ENCODE measurements around the gene CDH6.

The CDH6 gene

DNA sequence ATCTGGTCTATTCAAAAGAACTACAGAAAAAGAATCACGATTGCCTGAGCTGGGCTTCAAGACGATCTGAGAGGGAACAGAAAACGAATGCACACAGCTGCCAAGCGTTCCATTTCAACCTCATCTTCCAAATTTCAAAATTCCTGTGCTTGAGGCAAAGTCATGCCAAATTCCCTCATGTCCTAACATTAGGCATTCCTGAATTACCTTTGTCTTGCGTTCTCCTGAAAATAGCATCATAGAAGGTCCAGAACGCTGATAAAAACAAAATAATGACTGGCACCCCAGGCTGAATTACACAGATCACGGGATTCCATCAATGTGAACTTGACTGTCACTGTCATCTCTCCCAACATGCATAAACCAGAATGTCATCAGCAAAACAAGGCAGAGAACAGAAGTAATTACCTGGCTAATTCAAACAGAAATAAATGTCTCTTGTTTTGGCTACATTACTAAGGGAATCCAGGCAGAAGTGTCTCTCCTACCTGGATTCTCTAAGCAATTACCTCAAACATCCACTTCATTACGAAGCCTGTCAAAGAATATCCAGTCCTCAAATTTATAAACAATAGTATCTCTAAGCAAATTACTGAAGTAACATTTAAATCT lies 12.0 kb upstream of the CDH6 start:
- TF ChIP-seq, protein P1, sequence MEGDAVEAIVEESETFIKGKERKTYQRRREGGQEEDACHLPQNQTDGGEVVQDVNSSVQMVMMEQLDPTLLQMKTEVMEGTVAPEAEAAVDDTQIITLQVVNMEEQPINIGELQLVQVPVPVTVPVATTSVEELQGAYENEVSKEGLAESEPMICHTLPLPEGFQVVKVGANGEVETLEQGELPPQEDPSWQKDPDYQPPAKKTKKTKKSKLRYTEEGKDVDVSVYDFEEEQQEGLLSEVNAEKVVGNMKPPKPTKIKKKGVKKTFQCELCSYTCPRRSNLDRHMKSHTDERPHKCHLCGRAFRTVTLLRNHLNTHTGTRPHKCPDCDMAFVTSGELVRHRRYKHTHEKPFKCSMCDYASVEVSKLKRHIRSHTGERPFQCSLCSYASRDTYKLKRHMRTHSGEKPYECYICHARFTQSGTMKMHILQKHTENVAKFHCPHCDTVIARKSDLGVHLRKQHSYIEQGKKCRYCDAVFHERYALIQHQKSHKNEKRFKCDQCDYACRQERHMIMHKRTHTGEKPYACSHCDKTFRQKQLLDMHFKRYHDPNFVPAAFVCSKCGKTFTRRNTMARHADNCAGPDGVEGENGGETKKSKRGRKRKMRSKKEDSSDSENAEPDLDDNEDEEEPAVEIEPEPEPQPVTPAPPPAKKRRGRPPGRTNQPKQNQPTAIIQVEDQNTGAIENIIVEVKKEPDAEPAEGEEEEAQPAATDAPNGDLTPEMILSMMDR (IDR thresholded peaks at IDR 0.05; ENCODE audit: borderline replicate concordance, control extremely low read depth, extremely low read depth, insufficient read depth, missing control alignments): no peak
- no peak for DNase-seq (ENCODE audit: low spot score)
- in situ Hi-C loops (cut with MboI; ENCODE audit: low sequenced_read_pairs, unreplicated experiment): no loop called here

DNA sequence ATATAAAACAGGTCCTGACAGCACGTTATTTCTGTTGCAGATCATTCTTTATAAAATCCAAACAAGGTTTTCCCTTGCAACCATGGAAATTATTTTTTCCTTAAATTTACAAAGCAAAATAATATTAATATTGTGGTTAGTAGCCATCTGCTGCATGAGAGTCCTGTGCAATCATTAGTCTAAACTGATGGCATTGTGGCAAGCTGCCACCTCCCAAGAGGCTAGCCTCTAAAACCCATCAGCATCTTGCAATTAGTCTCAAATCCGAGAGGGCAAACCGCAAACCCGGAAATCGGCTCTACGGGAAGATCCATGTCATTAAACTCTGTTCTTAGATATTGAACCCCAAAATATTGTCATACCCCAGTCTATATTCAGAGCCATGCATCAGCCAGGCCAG lies 11.3 kb upstream of the CDH6 start:
- in situ Hi-C loops (cut with MboI; ENCODE audit: low sequenced_read_pairs, unreplicated experiment): no loop called here
- TF ChIP-seq, protein P1 (IDR thresholded peaks at IDR 0.05; ENCODE audit: borderline replicate concordance, control extremely low read depth, extremely low read depth, insufficient read depth, missing control alignments): no peak
- no peak for DNase-seq (ENCODE audit: low spot score)

DNA sequence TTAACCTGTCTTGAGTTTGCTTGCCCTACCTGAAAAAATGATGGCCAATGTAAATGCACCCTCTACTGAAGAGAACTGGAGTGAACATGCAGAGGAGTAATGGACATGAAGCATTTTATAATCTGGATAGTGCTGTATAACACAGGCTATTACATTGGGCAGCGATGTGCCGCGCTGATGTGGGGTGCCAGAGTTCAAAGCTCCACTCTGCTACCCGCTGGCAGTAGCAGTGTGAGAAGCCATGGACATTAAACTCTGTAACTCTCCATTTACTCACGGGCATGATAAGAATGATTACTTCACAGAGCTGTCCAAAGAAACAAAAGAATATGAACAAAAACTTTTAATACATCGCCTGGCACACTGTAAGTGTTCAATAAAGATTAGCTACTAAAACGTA lies 7.5 kb upstream of the CDH6 start:
- TF ChIP-seq, protein P1 (IDR thresholded peaks at IDR 0.05; ENCODE audit: borderline replicate concordance, control extremely low read depth, extremely low read depth, insufficient read depth, missing control alignments): no peak
- no peak for DNase-seq (ENCODE audit: low spot score)
- in situ Hi-C loops (cut with MboI; ENCODE audit: low sequenced_read_pairs, unreplicated experiment): no loop called here

DNA sequence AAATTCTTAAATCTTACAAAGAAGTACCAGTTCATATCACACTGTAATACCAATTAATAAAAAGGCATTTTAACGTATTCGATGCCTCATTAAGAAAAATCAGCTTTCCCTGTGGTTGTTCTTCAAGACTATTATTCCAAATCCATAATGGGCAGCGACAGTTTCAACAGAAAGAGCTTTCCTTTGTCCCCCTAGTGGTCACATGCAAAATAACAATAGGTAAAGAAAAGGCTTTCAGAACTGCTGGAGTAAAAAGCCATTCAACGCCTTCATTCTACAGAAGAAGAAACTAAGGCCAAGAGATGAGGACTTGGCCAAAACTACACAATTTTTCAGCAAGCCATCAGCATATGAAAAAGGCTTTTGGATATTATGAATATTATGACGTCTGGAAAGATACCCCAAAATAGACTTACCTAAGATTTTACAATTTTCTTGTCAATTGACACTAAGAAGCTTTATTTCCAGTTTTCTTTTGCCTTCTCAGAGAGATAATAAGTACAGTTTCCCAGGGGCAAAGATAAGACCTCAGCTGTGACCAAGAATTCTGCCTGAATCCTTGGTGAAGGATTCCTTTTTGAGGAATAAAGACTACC lies 6.7 kb upstream of the CDH6 start:
- TF ChIP-seq, protein P1 (IDR thresholded peaks at IDR 0.05; ENCODE audit: borderline replicate concordance, control extremely low read depth, extremely low read depth, insufficient read depth, missing control alignments): peak; percentile 65
- in situ Hi-C loops (cut with MboI; ENCODE audit: low sequenced_read_pairs, unreplicated experiment): no loop called here
- peak; percentile 36 for DNase-seq (ENCODE audit: low spot score)

DNA sequence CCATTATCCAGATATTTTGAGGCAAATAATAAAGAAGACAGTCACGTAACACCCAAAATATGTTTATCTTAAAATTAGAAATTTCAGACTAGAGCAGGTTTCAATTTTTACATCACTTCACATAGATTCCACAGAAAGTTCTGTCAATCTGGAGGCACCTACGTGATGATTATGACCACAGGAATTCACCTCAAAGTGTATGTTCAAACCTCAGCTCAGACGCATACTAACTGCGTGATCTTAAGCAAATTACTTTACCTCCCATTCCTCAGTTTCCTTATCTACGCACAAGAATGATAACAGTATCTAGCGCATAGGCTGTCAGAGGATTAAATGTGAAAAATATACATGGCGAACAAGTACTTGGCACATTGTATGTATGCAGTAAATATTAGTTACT lies 5.9 kb upstream of the CDH6 start:
- TF ChIP-seq, protein P1 (IDR thresholded peaks at IDR 0.05; ENCODE audit: borderline replicate concordance, control extremely low read depth, extremely low read depth, insufficient read depth, missing control alignments): no peak
- in situ Hi-C loops (cut with MboI; ENCODE audit: low sequenced_read_pairs, unreplicated experiment): no loop called here
- DNase-seq (ENCODE audit: low spot score): no peak

DNA sequence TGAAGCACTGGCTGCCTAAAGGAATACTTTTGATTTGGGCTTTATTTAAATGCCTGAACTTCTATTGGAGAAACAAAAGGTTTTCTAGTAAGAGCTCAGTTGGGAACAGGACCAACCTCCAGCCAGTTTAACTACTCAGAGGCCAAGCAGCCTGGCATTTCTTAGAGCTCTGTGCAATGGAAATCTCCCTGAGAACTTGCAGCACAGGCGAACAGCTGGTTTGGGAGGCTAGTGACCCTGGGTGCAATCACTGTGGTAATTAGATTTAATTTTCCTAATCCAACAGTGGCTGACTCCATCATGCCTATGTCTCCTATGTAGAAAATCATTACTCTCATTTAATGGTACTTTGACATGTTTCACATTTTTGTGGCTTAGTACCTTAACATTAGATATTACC lies 1.0 kb upstream of the CDH6 start:
- in situ Hi-C loops (cut with MboI; ENCODE audit: low sequenced_read_pairs, unreplicated experiment): no loop called here
- TF ChIP-seq, protein P1 (IDR thresholded peaks at IDR 0.05; ENCODE audit: borderline replicate concordance, control extremely low read depth, extremely low read depth, insufficient read depth, missing control alignments): no peak
- DNase-seq (ENCODE audit: low spot score): no peak
